IPS-15b (cell line): ENCODE data around the gene RAB29.

Source experiments
- H3K27me3 ChIP-seq: one replicate; pipeline ENCODE4 v1.6.1; 2013; ENCODE audit warnings: low read length; ENCODE audit not compliant: control insufficient read depth, insufficient read depth
- H3K36me3 ChIP-seq: one replicate; pipeline ENCODE4 v1.6.1; 2013; ENCODE audit warnings: low read length; ENCODE audit not compliant: control insufficient read depth, insufficient read depth
- H3K4me1 ChIP-seq: one replicate; pipeline ENCODE4 v1.6.1; 2013; ENCODE audit warnings: mild to moderate bottlenecking, low read length; ENCODE audit not compliant: control insufficient read depth, insufficient read depth
- H3K4me3 ChIP-seq: one replicate; pipeline ENCODE4 v1.5.1; 2013; ENCODE audit warnings: low read depth, low read length
- H3K9ac ChIP-seq: one replicate; pipeline ENCODE4 v1.6.1; 2013; ENCODE audit warnings: low read depth, mild to moderate bottlenecking, low read length
- H3K9me3 ChIP-seq: one replicate; pipeline ENCODE4 v1.6.1; 2013; ENCODE audit warnings: mild to moderate bottlenecking, low read length; ENCODE audit not compliant: control insufficient read depth, insufficient read depth

The RAB29 gene

GRCh38 chr1:205792961-205793673 is 17.8 kb upstream of the RAB29 start:
- no peaks in the 10 kb centered on the region for H3K27me3 ChIP-seq
- H3K9ac ChIP-seq, result no peak overlapping the region
- H3K9me3 ChIP-seq, result no peaks in the 10 kb centered on the region
- H3K36me3 ChIP-seq, result peaks cover 39% of the 10 kb centered on the region
- H3K4me3 ChIP-seq, result no peak overlapping the region
- H3K4me1 ChIP-seq, result no peaks in the 10 kb centered on the region

- no peaks in the 10 kb centered on the region for H3K4me1 ChIP-seq
- no peaks in the 10 kb centered on the region for H3K9me3 ChIP-seq
- H3K27me3 ChIP-seq, result no peaks in the 10 kb centered on the region
- H3K9ac ChIP-seq, result no peak overlapping the region
- H3K36me3 ChIP-seq, result peaks cover 33% of the 10 kb centered on the region
- no peak overlapping the region for H3K4me3 ChIP-seq
Measured at GRCh38 chr1:205792481-205792881, 17.2 kb upstream of the RAB29 start.

- Histone ChIP-seq H3K9ac (no peak overlapping the region), H3K27me3 (no peaks in the 10 kb centered on the region), H3K4me1 (no peaks in the 10 kb centered on the region), H3K36me3 (peaks cover 25% of the 10 kb centered on the region), H3K4me3 (no peak overlapping the region), H3K9me3 (no peaks in the 10 kb centered on the region)
Measured at GRCh38 chr1:205791568-205792180, 16.4 kb upstream of the RAB29 start.

- Histone ChIP-seq H3K36me3 (peaks cover 16% of the 10 kb centered on the region), H3K9me3 (no peaks in the 10 kb centered on the region), H3K4me1 (no peaks in the 10 kb centered on the region)
Measured at GRCh38 chr1:205787287-205787916, 12.1 kb upstream of the RAB29 start.

DNA sequence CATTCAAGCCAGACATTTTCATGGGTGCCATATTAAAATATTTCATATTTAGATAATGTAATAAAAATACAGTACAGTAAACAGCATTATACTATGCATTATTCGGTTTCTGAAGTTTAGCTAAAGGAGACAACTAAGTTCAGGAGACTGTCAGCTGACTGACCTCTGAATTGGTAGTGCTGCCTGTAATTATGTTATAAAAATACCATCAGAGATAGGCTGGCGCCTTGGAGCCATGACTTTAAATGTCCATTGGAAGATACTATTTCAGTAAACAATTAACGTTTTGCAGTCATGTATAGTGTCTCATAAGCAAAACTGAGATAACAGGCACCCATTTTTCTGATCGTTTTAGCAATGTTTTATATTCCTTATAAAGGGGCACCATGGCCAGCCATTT is 11.3 kb upstream of the RAB29 start:
- Histone ChIP-seq H3K4me1 (no peaks in the 10 kb centered on the region), H3K27me3 (no peaks in the 10 kb centered on the region), H3K9me3 (no peaks in the 10 kb centered on the region), H3K9ac (no peak overlapping the region), H3K36me3 (peaks cover 11% of the 10 kb centered on the region), H3K4me3 (no peak overlapping the region)

More at GRCh38 chr1:205787287-205787916, 12.1 kb upstream of the RAB29 start:
- no peaks in the 10 kb centered on the region for H3K27me3 ChIP-seq
- H3K4me3 ChIP-seq, result no peak overlapping the region
- no peak overlapping the region for H3K9ac ChIP-seq

DNA sequence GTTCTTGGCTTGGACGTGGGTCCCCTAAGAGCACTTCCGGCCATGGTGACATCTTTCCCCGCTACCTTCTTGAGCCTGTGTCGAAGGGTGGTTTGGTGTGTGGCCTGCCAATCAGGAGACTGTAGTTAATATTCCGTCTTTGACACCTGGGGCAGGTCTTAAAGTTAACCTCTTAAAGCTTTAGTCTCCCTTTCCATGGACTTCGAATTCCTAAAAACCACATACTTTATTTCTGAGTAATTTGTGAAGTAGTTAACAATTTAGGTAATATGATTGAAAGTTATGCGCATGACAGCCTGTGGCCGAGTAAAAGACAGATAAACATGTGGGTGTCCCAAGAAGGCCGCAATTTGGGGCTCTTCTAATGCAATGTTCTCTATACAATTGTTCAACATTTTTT is 10.2 kb upstream of the RAB29 start:
- peaks cover 6% of the 10 kb centered on the region for H3K36me3 ChIP-seq

DNA sequence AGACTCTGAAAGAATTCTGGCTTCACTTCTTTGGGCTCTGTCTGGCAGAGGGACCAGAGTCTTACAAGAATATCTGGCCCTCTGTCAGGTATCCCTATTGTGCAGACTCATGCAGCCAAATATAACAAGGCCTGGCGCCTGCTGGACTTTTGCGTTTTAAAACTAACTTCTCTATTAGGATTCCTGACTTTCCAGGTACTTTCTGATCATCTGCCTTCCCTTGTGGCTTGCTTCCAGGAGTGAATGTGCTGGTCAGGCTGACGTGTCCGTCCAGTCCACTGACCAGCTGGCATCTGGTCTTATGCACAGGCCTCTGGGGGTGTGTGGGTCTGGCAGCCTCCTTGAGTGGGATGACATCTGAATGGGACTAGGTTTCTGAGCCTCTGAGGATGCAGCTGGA is 8.6 kb upstream of the RAB29 start:
- Histone ChIP-seq H3K9ac (no peak overlapping the region), H3K4me1 (no peaks in the 10 kb centered on the region), H3K9me3 (no peaks in the 10 kb centered on the region), H3K36me3 (no peaks in the 10 kb centered on the region), H3K4me3 (no peak overlapping the region), H3K27me3 (no peaks in the 10 kb centered on the region)

More for the DNA sequence above, 10.2 kb upstream of the RAB29 start:
- Histone ChIP-seq H3K27me3 (no peaks in the 10 kb centered on the region), H3K4me1 (no peaks in the 10 kb centered on the region), H3K9me3 (no peaks in the 10 kb centered on the region), H3K9ac (no peak overlapping the region), H3K4me3 (no peak overlapping the region)

DNA sequence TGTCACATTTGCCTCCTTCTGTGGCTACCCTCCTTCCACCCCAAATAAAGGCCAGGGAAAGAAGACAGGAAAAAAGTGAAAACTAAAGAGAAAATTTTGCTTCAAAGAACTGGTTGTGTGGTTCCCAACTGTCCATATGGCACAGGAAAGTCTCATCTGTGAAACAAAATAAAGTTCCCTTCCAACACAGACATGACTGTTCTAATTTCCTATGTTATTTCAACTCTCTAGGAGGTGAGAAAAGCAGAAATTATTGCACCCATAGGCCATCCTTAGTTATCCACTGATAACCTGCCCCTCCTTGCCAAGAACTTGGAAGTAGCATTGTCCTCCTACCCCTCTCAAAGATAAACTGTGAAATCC is 8.1 kb upstream of the RAB29 start:
- Histone ChIP-seq H3K9me3 (no peaks in the 10 kb centered on the region), H3K36me3 (no peaks in the 10 kb centered on the region), H3K27me3 (no peaks in the 10 kb centered on the region), H3K4me1 (no peaks in the 10 kb centered on the region), H3K4me3 (no peak overlapping the region), H3K9ac (no peak overlapping the region)

DNA sequence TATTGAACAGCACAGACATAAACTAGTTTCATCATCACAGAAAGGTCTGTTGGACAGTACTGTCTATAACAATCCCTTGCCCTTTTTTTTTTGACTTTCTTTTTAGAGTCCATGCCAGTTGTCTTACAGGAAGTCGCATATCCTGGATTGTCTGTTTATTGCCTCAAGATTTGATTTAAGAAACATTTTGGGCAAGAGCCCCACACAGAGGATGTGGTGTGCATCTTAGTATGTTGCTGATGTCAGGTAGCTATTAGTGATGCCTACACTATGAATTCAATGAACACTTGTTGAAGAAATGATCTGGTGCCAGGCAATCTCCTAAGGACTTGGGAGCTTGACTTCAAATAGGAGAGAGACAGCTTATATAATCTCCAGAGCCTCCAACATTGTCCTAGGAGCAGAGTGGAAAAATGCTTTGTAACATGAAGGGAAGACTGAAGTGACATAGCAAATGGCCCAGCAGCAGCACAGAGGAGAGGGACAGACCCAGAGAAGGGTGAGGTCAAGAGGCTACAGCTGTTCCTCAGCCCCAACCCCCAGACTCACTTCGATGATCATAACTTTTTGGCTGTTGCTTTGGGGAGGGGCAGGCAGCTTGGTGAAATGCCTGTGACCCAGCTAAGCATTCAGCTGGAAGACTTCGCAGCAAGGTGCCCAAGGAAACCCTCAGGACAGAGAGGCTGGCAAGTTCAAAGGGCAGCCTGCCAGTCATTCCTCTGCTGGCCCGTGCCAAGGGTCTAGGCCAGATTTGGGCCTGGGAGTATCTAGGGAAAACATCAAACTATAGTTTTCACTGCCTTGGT is 7.5 kb upstream of the RAB29 start:
- H3K36me3 ChIP-seq, result no peaks in the 10 kb centered on the region
- H3K4me1 ChIP-seq, result no peaks in the 10 kb centered on the region
- no peak overlapping the region for H3K9ac ChIP-seq
- no peaks in the 10 kb centered on the region for H3K9me3 ChIP-seq
- H3K27me3 ChIP-seq, result no peaks in the 10 kb centered on the region
- no peak overlapping the region for H3K4me3 ChIP-seq

- Histone ChIP-seq H3K27me3 (peaks cover 12% of the 10 kb centered on the region), H3K9ac (no peak overlapping the region), H3K4me3 (no peak overlapping the region), H3K9me3 (no peaks in the 10 kb centered on the region), H3K36me3 (no peaks in the 10 kb centered on the region), H3K4me1 (no peaks in the 10 kb centered on the region)
Measured at GRCh38 chr1:205780335-205780734, 5.1 kb upstream of the RAB29 start.

DNA sequence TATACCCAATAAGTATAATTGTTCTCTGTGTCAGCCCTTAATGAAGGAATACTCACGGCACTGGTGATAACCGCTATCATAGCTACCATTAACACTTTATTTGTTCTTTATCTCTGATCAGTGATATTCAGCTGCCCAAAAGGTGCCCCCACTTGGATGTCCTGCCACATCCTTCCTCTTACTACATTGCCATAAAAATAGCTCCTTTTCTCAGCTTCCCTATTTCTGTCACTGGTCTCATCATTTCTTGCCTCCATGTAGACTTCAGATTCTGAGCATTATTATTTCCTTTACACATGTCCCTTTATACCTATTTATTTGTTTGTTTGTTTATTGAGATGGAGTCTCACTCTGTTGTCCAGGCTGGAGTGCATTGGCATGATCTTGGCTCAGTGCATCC is 2.7 kb upstream of the RAB29 start:
- no peaks in the 10 kb centered on the region for H3K36me3 ChIP-seq
- no peaks in the 10 kb centered on the region for H3K9me3 ChIP-seq
- H3K9ac ChIP-seq, result no peak overlapping the region
- H3K4me1 ChIP-seq, result peaks cover 5% of the 10 kb centered on the region
- no peak overlapping the region for H3K4me3 ChIP-seq
- peaks cover 25% of the 10 kb centered on the region for H3K27me3 ChIP-seq
